SK-N-MC (cell line): ENCODE data around the gene NVL.

Experiments
- EZH2 ChIP-seq: fragments of 200-600 bp; sonication (generic); IDR thresholded peaks from one replicate; pipeline ENCODE4 v1.6.1; 2017; ENCODE audit warnings: antibody characterized with exemption
- POLR2AphosphoS5 ChIP-seq: IDR thresholded peaks from 2 replicates; pipeline ENCODE4 v1.6.1; 2012; ENCODE audit warnings: mild to moderate bottlenecking, low read depth, low read length, borderline replicate concordance

DNA sequence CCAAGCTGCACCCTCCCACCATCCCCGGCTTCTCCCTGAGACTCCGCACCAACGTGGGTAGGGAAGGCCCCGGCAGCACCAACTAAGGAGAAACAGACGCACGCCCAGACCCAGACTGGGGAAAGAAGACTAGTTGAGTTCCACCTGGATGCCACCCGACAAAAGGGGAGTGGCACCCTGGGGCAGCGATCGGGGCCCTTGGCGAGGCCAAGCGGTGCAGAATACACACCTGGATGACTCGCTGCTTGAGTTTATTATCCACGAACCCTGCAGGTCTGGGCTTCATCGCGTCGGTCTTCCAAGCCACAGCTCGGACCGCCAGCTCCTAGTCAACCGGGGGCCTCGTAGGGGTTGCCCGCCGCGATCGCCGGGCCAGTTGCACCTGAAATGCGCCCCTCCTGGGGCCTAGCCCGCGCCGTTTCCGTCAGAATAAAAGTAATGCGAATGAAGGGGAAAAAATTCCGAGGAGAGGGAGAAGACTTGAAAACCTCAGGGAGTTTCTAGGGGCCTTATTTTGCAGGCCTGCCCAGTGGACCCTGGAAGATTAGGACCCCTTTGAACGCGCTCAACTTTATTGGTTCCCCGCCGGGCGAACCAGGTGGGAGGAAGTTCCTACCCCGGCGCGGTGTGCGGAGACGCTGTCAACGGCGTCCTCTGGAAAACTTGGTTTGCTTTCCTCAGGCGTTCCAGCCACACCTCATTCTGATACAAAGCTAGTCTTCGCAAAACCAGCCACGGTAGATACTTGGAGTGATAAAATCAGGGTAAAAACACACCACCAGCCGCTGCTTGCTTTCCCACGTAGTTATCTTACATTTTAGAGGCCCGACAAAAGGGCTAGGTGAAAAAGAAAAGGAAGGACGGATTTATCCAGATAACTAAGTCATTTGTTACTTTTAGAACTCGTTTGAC lies at the start of gene NVL:
- TF ChIP-seq POLR2AphosphoS5, result peak; percentile 68
- TF ChIP-seq EZH2, result no peak
